Measurements from ENCODE around the gene PER3. TPM values are rescaled to one million over a fixed set of nuclear protein-coding genes. Genes with fewer than 3 reads are reported as not detected.

The PER3 gene
- total RNA-seq, 6 experiments from 2014 or later, result 8.7 to 26.2 (median 13.5) TPM

DNA sequence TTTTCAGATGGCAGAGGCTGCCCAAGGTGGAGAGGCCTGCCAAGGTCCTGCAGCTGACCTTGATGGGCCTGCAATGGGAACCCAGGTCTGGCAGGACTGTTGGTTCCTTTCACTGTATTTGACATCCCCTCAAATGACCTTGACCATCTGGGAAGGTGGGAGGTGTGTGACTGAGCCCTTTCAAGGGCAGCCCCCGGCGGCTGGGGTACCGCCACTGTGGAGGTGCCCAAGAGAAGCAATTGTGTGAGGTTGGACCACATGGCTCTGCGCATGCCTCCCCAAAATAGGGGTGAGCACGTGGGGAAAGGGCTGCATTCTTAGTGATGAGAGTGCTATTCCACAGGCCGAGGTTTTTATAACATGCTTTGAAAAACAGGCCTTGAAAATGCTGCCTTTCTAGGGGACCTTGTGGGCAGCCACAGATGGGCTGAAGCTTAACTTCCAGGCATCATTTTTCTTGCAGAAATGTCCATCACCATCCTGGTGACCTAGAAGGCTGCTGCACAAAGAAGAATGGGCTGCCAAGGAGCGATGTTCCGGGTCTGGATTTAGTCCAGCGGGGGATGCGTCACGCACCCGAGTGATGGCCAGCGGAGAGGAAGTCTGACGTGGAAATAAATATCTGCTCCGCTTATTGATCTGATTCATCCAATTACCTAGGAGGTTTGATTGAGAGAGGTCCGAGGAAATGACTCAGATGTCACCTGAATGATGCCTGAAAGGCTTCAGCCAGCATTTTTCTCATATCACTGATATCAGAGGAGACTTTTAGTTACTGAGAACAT, 85.2 kb downstream of the PER3 start:
- ATAC-seq (no peak), DNase-seq (no peak)
- Histone ChIP-seq H3K27ac (no peak overlapping the region), H3K36me3 (no peaks in the 10 kb centered on the region), H3K4me1 (no peaks in the 10 kb centered on the region), H3K4me3 (no peak overlapping the region), H3K9me3 (no peaks in the 10 kb centered on the region), H3K27me3 (no peaks in the 10 kb centered on the region)
- no peak for TF ChIP-seq POLR2A (IDR thresholded peaks at IDR 0.05)
- TF ChIP-seq, protein P1, sequence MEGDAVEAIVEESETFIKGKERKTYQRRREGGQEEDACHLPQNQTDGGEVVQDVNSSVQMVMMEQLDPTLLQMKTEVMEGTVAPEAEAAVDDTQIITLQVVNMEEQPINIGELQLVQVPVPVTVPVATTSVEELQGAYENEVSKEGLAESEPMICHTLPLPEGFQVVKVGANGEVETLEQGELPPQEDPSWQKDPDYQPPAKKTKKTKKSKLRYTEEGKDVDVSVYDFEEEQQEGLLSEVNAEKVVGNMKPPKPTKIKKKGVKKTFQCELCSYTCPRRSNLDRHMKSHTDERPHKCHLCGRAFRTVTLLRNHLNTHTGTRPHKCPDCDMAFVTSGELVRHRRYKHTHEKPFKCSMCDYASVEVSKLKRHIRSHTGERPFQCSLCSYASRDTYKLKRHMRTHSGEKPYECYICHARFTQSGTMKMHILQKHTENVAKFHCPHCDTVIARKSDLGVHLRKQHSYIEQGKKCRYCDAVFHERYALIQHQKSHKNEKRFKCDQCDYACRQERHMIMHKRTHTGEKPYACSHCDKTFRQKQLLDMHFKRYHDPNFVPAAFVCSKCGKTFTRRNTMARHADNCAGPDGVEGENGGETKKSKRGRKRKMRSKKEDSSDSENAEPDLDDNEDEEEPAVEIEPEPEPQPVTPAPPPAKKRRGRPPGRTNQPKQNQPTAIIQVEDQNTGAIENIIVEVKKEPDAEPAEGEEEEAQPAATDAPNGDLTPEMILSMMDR (IDR thresholded peaks at IDR 0.05), result no peak
- WGBS (ENCODE audit: insufficient coverage, low coverage, low lambda C conversion rate, missing lambda C conversion rate), result 75% methylated on average over 16 of the region's 16 CpGs
- intact Hi-C loops (cut with DNase I), result no loop called here

DNA sequence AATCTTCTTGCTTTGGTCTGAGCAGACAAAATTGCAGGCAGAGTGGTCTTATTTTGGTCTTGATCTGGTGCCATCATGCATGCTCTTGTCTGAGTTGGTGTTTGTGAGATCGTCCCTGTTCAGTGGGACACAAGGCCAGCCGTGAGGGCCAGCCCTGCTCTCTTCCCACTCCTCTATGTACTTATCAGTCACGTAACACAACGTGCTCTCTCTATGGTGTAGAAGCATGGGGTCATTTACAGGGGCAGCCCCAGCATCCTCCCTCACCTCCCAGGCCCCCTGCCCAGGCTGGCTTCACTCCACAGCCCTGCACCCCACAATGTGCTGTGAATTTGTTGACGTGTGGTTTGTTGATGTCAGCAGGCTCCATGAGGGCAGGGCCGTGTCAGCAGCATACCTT, 87.0 kb downstream of the PER3 start:
- WGBS (ENCODE audit: insufficient coverage, low coverage, low lambda C conversion rate, missing lambda C conversion rate), result 45% methylated on average over 3 of the region's 6 CpGs

DNA sequence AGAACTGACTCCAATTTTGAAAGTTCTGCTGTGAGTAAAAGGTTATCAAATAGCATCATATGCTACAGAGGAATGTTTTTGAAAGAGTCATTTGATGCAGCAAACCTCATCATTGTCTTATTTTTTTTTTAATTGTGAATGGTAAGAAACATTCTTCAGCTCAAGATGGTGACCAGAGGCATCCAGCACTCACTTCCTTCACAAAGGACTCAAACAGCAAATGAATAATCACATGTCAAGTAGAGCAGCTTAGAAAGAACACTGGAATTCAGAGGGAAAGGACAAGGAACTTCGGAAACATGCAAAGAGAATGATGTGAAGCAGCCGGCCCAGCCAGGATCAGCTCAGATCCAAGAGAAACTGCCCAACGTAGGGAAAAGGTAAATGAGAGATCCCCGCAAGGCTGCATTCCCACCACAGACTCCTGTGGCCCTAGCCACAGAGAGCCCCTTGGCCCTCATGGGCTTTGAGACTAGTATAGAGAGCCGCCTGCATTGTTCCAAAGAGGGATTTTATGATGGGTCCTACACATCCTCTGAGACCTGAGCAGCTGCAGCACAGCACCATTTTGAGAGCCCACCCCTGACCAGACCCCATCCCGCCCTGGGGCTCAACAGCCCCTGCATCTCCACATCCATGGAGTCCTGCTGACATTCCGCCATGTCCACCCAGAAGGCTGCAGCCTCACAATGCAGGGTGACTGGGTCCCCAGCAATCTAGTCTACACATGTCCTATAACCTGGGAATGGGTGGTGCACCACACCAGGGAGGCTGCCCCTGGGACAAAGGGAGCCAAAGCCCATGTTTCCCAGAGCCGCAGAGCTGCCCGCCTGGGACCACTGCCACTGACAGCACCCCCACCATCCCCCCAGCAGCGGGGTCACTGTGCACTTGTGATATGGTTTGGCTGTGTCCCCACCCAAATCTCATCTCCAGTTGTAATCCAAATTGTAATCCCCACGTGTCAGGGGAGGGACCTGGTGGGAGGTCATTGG, 90.0 kb downstream of the PER3 start:
- TF ChIP-seq, protein P1 (IDR thresholded peaks at IDR 0.05), result no peak
- no peak for TF ChIP-seq POLR2A (IDR thresholded peaks at IDR 0.05)
- Histone ChIP-seq H3K27ac (no peak overlapping the region), H3K36me3 (no peaks in the 10 kb centered on the region), H3K27me3 (no peaks in the 10 kb centered on the region), H3K4me3 (no peak overlapping the region), H3K9me3 (no peaks in the 10 kb centered on the region), H3K4me1 (no peaks in the 10 kb centered on the region)
- ATAC-seq (no peak), DNase-seq (no peak)
- intact Hi-C loops (cut with DNase I), result no loop called here
- 43% methylated on average over 4 of the region's 11 CpGs for WGBS (ENCODE audit: insufficient coverage, low coverage, low lambda C conversion rate, missing lambda C conversion rate)

More for the DNA sequence above, 87.0 kb downstream of the PER3 start:
- Histone ChIP-seq H3K9me3 (no peaks in the 10 kb centered on the region), H3K27ac (no peak overlapping the region), H3K27me3 (no peaks in the 10 kb centered on the region), H3K4me1 (no peaks in the 10 kb centered on the region), H3K36me3 (no peaks in the 10 kb centered on the region), H3K4me3 (no peak overlapping the region)
- intact Hi-C loops (cut with DNase I), result no loop called here
- TF ChIP-seq, protein P1 (IDR thresholded peaks at IDR 0.05), result no peak
- no peak for TF ChIP-seq POLR2A (IDR thresholded peaks at IDR 0.05)
- DNase-seq (no peak), ATAC-seq (no peak)

DNA sequence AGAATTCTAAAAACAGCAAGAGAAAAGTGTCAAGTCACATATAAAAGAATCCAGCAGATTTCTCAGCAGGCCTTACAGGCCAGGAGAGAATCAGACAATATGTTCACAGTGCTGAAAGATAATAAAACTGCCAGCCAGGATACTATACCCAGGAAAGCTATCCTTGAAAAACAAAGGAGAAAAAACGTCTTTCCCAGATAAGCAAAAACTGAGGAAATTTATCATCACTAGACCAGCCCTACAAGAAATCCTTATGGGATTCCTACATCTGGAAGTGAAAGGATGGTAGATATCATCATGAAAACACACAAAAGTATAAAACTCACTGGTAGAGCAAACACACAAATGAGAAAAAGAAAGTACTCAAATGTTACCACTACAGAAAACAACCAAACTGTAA, 93.9 kb downstream of the PER3 start:
- Histone ChIP-seq H3K9me3 (no peaks in the 10 kb centered on the region), H3K4me3 (no peak overlapping the region), H3K36me3 (no peaks in the 10 kb centered on the region), H3K4me1 (no peaks in the 10 kb centered on the region), H3K27me3 (no peaks in the 10 kb centered on the region), H3K27ac (no peak overlapping the region)
- no peak for ATAC-seq
- intact Hi-C loops (cut with DNase I), result no loop called here
- no peak for TF ChIP-seq POLR2A (IDR thresholded peaks at IDR 0.05)
- TF ChIP-seq, protein P1 (IDR thresholded peaks at IDR 0.05), result no peak
- WGBS (ENCODE audit: insufficient coverage, low coverage, low lambda C conversion rate, missing lambda C conversion rate), result 47% methylated on average over 1 of the region's 1 CpG
- no peak for DNase-seq

Data from right lobe of liver (tissue), 6 donors.